H1 (cell line): ENCODE results near the gene BCKDHA. TPM values are rescaled to one million over a fixed set of nuclear protein-coding genes. Genes with fewer than 3 reads are reported as not detected.

ENCODE experiments used
- ASH2L ChIP-seq: fragments of 200-600, 300-600 bp; sonication (generic); IDR thresholded peaks from one replicate; pipeline ENCODE4 v1.7.1; 2017; ENCODE audit warnings: low read length
- CHD2 ChIP-seq: IDR thresholded peaks from 2 replicates; pipeline ENCODE4 v1.6.1; 2012; ENCODE audit warnings: low read length, improper control_type of control experiment
- E2F6 ChIP-seq: IDR thresholded peaks from 2 replicates; pipeline ENCODE4 v1.6.1; 2012; ENCODE audit warnings: inconsistent platforms
- FOSL1 ChIP-seq: IDR thresholded peaks from 2 replicates; pipeline ENCODE4 v1.6.1; 2011; ENCODE audit warnings: mild to moderate bottlenecking, low read depth, low read length, moderate library complexity; ENCODE audit not compliant: insufficient read depth
- KDM4A ChIP-seq: IDR thresholded peaks from one replicate; pipeline ENCODE4 v1.7.1; 2012; ENCODE audit warnings: low read depth, mild to moderate bottlenecking, moderate library complexity, low read length, inconsistent platforms; ENCODE audit not compliant: severe bottlenecking
- POLR2A ChIP-seq, 2 experiments: IDR thresholded peaks; 1 replicate in 1 of 2; 2 replicates in 1 of 2; pipeline ENCODE4 v1.6.1; 2011; ENCODE audit warnings: low read depth in 2 of 2, low read length in 2 of 2, mild to moderate bottlenecking in 2 of 2; ENCODE audit errors: control extremely low read depth in 1 of 2
- POLR2AphosphoS5 ChIP-seq: IDR thresholded peaks from 2 replicates; pipeline ENCODE4 v1.6.1; 2011; ENCODE audit warnings: low read depth, low read length
- RBBP5 ChIP-seq: IDR thresholded peaks from 2 replicates; pipeline ENCODE4 v1.7.1; 2012; ENCODE audit warnings: low read depth, mild to moderate bottlenecking, inconsistent platforms, low read length, moderate library complexity, borderline replicate concordance
- SIN3A ChIP-seq, 2 experiments: IDR thresholded peaks in 1 of 2; conservative IDR thresholded peaks in 1 of 2; 2 replicates each; pipeline ENCODE4 v1.6.1; 2011 to 2012; ENCODE audit warnings: low read length in 2 of 2, improper control_type of control experiment in 1 of 2, low read depth in 1 of 2, mild to moderate bottlenecking in 1 of 2
- SP1 ChIP-seq: IDR thresholded peaks from 2 replicates; pipeline ENCODE4 v1.6.1; 2011; ENCODE audit warnings: low read depth, low read length
- TAF1 ChIP-seq: IDR thresholded peaks from 2 replicates; pipeline ENCODE4 v1.6.1; 2011; ENCODE audit warnings: mild to moderate bottlenecking, low read depth, low read length
- USF2 ChIP-seq: IDR thresholded peaks from 2 replicates; pipeline ENCODE4 v1.6.1; 2011; ENCODE audit warnings: low read length, improper control_type of control experiment
- YY1 ChIP-seq: IDR thresholded peaks from 2 replicates; pipeline ENCODE4 v1.6.1; 2011; ENCODE audit warnings: low read depth, mild to moderate bottlenecking, low read length
- polyA plus RNA-seq, 7 experiments: library from polyadenylated mRNA; depleted of rRNA in 3 of 7; stranded (reverse) in 5 of 7; unstranded in 2 of 7; fragments of >200 nt in 5 of 7; fragments of 200-250 nt in 2 of 7; gene quantifications; 1 replicate in 5 of 7; 2 replicates in 1 of 7; 4 replicates in 1 of 7; pipeline versions ENCODE4 v1.2.1 to v1.2.3, GENCODE V29; 2011 to 2013; ENCODE audit warnings: missing spikeins in 2 of 7, mixed read lengths in 2 of 7
- total RNA-seq: library from RNA; stranded (reverse); fragmentation: NEBNext Ultra II Directional; extraction: Animal tissue kit (Norgen Biotek cat#: 25700); gene quantifications from 2 replicates; pipeline ENCODE4 v1.2.1, GENCODE V29; 2021

The BCKDHA gene
- total and polyA plus RNA-seq, 2 of the 8 experiments (the other 6 are each of a cell fraction or from before 2014, with no cell fraction given) = 14.2 to 69.6 TPM

GRCh38 chr19:41363753-41364523 lies 33.7 kb upstream of the BCKDHA start, which contains the start of gene B9D2 (continued):
- TF ChIP-seq USF2 = no peak
- TF ChIP-seq KDM4A = peak; percentile 40
- TF ChIP-seq POLR2AphosphoS5 = peak; percentile 77
- peak; percentile 100 for TF ChIP-seq YY1
- peak in 1 of 2 experiments; percentile 77; a peak in 2 of 3 replicates for TF ChIP-seq POLR2A (IDR thresholded peaks at IDR 0.05; ENCODE audit: control extremely low read depth in 1 of 2, low read depth in 2 of 2, low read length in 2 of 2)
- TF ChIP-seq E2F6 = no peak
- no peak for TF ChIP-seq RBBP5
- peak; percentile 59; the same call in 1 of the 2 replicates for TF ChIP-seq SP1
- peak; percentile 60 for TF ChIP-seq TAF1
- TF ChIP-seq CHD2 = 0 out of 2 replicates have a peak, but pooled peaks have one; percentile 33
- peak in 1 of 2 experiments; percentile 80; a peak in 2 of 4 replicates for TF ChIP-seq SIN3A (conservative IDR thresholded peaks at IDR 0.05 in 1 of 2, IDR thresholded peaks at IDR 0.05 in 1 of 2; ENCODE audit: low read depth in 1 of 2, low read length in 2 of 2)
- TF ChIP-seq FOSL1 = no peak
- peak; percentile 76 for TF ChIP-seq ASH2L
- TF ChIP-seq, all 59 proteins: peak for 15
